Measurements from ENCODE around the gene NRSN1.

Gene NRSN1, protein sequence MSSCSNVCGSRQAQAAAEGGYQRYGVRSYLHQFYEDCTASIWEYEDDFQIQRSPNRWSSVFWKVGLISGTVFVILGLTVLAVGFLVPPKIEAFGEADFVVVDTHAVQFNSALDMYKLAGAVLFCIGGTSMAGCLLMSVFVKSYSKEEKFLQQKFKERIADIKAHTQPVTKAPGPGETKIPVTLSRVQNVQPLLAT

DNA sequence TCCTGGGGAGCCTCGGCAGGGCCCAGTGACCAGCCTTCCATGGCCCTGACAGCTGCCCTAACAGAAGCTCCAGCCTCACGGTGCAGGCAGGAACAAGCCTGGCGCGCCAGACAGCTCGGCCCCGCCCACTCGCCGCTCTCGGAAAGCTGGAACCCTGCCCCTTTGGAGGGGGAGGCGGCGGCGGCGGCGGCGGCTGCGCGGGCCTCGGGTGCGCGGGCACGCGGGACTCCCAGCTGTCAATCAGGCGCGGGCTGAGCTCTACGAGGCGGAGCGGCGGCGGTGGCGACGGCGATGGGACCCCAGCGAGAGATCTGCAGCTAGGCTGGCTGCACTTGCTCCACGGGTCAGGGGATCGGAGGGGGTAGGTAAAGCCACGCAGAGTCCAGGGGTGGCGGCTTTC, at the start of gene NRSN1:
NRSN1 (plus strand) TSS at position 236 of the 400 bp plus-strand sequence. CDS start 8,113 bp downstream, outside the sequence.
- DNase-seq (ENCODE audit: low read depth in 1 of 2, low spot score in 1 of 2) = no peak

DNA sequence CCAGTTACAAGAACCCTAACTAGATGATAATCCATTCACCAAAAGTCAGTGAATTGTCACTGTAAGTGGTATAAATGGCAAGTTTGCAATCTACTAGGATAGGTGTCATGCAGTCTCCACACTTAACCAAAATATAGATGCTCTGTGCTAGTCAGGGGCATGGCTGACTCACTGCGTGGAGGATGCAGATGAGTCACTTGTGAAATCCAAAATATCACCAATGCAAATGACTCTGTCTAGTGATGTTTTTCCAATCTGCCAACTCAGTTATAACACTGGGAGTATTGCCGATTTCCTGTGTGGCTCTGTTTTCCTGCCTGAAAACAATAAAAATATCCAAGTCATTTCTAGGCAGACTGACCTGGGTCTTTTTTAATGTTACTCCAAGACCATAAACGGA, 47.8 kb upstream of the NRSN1 start:
- DNase-seq (ENCODE audit: low read depth in 1 of 2, low spot score in 1 of 2) = no peak

DNA sequence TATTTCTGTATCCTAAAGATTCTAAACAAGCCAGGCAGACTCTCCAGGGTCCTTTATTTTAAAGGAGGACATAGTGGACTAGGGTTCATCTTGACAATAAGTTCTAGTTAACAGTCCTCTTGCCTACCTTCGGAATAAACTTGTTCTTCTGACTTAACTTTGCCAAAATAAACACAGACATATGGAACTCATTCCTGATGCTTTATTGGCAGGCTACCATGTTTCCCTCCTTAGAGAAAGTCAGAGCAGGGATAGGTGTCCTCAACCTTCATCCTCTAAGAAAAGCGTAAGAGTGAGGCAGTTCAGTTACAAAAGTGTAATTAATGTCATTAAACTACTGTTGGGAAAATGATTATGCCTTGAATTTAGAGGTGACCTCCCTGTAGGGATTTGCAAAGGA, 46.9 kb upstream of the NRSN1 start:
- DNase-seq (ENCODE audit: low read depth in 1 of 2, low spot score in 1 of 2) = no peak

DNA sequence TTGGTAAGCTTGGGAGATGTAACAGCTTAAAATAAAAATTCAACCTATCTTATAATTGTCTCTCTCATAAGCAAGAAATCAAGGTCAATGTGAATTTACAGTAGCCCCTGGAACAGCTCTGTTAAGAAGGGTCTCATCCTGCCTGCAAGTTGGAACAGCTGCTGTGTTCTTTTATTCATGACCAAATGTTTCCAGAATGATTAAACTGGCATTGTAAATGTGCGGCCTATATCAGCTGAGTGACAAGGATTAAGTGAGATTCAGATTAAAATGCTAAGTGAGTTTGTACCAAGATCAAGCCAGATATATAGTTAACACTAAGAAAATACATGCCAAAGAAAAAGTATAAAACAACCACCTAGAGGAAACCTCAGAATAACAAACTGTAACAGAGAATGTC, 45.3 kb upstream of the NRSN1 start:
- no peak for DNase-seq (ENCODE audit: low read depth in 1 of 2, low spot score in 1 of 2)

DNA sequence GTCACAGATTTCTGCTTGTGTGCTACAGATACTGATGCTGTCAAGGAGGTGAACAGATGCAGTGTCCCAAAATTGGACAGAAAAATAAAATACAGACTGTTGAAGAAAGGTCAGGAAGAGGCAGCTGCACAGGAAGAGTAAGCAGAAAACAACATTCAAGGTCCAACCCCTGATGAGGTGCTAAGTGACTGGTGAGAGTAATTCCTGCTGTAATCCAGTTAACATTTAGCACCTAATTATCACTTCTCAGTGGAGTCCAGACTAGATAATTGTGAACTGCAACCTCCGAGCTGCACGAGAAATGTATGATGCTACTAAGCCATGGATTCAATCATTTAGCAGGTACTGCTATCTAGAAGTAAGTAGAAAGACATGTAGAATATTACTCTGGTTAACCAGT, 36.3 kb upstream of the NRSN1 start:
- no peak for DNase-seq (ENCODE audit: low read depth in 1 of 2, low spot score in 1 of 2)

DNA sequence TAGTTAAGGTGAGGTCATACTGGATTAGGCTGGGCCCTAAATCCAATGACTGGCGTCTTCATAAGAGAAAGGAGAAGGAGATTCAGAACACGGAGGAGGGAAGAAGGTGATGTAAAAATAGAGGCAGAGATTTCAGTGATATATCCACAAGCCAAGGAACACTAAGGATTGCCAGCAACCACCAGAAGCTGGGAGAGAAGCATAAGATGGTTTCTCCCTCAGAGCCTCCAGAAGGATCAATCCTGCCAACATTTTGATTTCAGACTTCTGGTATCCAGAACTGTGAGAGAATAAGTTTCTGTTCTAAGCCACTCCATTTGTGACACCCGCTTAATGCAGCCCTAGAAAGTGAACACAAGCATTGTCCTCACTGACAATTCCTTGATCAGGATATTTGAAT, 33.6 kb upstream of the NRSN1 start:
- DNase-seq (ENCODE audit: low read depth in 1 of 2, low spot score in 1 of 2) = no peak

DNA sequence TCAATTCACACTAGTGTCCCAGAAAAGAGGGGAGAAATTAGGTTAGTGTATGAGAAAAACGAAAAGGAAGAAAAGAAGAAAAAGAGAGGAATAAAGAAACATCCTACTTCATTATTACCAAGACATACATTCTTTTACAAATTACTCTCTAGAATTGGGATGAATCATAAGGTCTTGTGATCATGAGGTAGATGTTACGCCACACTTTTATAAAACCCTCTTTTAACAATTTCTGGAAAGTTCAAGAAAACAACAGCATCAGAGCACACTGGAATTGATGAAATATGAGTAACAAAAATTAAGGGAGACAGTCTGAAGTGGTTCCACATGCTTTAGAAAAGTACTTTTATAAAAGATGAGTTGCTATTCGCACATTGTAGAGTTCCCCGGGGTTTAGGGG, 32.6 kb upstream of the NRSN1 start:
- no peak for DNase-seq (ENCODE audit: low read depth in 1 of 2, low spot score in 1 of 2)

DNA sequence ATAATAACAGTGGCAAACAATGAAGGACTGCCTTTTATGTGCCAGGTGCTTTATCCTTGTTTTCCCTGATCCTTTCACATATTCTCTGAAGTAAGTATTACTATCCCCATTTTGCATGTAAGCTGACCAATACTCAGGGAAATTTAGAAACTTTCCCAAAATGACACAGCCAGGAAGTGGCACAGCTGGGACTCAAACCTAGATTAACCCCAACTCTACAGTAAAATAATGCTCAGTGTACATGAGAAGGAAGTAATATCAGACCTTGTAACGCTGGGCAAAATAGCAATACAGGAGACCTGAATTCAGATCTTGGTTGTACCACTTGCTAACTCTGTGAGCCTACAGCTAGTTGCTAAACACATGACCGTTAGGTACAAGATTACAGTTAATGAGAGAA, 26.8 kb upstream of the NRSN1 start:
- no peak for DNase-seq (ENCODE audit: low read depth in 1 of 2, low spot score in 1 of 2)

DNA sequence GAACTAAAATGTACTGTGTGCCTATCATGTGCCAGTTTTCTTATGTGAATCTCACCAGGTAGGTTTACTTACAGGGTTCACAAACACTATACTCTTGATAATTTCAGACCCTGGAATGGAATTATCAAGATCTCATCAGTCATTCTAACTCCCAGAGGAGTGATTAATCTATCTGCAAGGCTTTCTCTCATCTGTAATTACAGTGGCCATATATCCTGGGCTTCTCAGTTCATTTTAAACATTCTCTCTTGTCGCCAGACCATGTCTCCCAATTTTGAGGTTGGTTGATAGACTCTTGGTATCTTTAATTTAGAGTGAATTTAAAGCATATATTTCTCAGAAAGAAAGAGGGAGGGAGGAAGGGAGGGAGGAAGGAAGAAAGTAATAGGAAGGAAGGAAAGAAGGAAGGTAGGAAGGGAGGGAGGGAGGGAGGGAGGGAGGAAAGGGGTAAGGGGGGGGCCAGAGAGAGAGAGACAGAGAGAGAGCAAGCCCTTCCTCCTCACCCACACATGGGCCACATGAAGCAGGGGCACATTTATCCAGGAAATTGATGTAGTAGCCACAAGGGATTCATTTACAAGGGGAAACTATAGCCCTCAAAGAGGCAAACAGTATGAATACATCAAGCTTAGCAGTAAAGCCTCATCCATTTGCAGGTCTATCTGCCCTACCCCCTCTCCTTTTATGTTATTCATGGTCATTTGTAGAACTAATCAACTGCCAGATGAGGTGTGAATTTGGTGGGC, 25.8 kb upstream of the NRSN1 start:
- no peak for DNase-seq (ENCODE audit: low read depth in 1 of 2, low spot score in 1 of 2)

DNA sequence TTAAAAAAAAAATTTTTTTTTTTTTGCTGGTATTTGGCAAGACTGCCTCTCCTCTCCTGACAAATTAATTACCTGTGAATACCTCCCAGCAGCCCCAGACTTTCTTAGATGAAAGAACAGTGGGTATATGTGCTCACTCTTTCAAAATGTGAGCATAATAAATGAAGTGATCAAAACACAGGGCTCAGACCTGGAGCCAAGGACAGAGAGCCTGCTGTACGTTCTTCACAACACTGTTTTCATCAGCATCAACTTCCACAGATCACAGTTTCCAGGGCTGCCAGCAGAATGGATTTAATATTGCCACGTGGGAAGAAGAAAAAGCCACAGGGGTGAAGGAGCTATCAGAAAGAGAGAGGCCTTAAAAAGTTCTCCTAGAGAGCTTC, 25.3 kb upstream of the NRSN1 start:
- no peak for DNase-seq (ENCODE audit: low read depth in 1 of 2, low spot score in 1 of 2)

DNA sequence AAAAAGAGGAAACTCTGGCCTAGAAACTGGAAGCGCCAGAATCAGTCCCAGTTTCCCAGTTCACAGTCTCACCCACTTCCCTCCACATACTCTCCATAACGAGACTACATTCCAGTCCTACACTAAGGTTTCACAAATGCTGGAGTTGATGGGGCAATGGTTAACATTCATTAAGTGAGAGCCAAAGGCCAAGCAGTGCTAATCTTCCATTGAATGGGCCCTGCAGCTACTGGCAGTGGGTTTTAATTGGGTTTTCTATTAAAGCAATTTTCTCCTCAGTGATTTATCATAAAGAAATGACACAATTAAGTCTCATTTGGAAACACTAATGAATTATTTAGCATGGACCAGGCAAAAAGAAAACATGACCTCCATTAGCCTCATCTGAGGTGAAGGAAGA, 20.8 kb upstream of the NRSN1 start:
- DNase-seq (ENCODE audit: low read depth in 1 of 2, low spot score in 1 of 2) = no peak

DNA sequence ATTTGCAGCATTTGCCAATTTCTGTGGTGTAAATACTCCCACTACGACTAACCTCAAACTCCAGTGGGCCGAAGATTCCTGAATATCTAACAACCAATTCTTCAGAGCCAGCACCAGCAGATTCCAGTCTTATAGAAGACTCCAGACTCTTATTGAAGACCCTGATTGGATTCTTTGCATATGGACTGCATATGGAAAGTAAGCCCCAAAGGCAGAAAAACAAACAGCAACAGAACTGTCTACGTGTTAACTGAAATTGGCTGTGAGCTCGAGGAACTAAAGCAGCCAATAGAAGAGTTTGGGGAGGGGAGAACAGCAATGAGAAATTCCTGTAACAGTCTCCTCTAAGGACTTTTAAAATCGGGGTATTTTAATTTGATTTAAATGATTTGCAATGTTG, 19.7 kb upstream of the NRSN1 start:
- DNase-seq (ENCODE audit: low read depth in 1 of 2, low spot score in 1 of 2) = no peak

DNA sequence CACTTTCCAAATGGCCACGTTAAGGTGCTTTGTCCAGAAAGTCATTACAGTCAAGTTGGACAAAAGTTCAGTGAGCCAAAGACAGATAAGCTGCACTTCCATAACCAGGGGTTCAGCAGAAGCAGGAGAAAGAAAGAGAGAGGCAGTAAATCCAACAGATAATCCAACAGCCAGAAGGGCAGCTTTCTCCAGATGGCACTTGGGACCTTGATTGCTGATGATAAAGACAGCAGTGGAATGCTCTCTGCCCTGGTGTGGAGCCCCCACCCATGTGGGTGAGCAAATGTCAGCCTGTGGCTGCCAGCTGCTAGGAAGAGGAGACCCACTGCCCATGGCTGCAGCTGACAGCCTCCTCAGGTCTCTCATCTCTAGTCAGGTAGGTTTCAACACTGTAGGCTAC, 18.7 kb upstream of the NRSN1 start:
- DNase-seq (ENCODE audit: low read depth in 1 of 2, low spot score in 1 of 2) = no peak

DNA sequence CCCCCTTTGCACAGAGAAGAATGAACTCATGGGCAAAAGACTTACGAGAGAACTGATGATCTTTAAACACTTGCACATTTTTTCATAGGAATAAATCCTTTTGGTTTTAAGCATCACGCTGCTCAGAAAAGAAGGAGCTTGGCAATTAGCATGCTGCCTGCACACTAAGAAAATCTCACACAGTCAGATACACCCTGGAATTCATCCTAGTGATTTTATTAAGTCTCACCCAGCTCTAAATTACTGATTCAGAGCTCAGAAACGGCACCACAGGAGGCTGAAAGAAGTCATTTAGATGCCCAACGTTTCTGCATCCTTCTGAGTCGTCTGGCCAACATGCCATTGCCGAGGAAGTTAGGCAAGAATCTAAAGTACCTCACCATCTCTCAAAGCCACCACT, 18.0 kb upstream of the NRSN1 start:
- DNase-seq (ENCODE audit: low read depth in 1 of 2, low spot score in 1 of 2) = no peak

DNA sequence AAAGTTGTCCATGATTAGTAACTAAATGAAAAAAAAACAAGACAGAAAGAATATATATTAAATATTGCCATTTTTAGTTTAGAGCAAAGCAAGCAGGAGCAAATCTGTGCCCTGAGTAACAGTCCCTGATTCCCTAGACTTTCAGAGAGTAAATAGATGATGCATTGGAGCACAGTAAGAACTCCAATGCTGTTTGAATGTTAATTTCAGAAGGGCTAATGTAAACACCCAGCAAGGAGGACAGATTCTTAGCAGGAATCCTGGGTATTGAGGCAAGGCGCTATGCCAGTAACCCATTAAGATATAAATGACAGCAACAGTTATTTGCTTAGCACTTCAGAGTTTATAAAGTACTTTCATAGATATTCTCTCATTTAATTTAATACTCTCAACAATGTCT, 15.6 kb upstream of the NRSN1 start:
- no peak for DNase-seq (ENCODE audit: low read depth in 1 of 2, low spot score in 1 of 2)

DNA sequence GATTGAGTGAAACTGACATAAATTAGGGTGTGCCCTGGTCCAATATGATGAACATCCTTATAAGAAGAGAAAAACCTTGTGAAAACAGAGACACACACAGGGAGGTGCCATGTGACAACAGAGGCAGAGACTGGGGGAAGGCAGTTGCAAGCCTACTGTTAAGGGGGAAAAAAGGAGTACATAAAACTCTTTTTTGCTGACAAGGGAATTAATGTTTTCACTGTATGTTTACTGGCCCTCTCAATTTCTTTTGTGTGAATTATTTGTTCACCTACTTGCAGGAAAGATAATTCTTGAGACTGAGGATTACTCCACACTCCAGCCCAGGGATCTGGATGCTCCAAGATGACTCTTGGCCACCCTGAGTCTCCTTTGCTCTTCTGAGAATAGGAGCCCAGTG, 12.1 kb upstream of the NRSN1 start:
- DNase-seq (ENCODE audit: low read depth in 1 of 2, low spot score in 1 of 2) = no peak

DNA sequence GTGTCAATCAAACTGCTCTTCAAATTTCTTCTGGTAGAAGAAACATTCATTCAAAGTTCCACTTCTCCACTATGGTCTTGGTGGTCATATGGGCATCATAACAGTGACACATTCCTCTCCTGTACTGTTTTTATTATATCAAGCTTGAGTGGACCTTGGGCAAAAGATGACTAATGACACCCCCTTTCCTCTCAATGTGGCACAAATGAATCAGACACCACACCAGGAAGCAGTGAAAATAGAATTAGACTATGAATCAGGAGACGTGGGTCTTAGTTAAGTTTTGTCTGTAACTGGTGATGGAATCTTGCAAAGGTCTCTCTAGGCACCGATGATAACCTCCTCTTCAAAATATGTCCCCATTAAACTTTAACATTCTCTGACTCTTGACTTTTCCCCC, 9.0 kb upstream of the NRSN1 start:
- DNase-seq (ENCODE audit: low read depth in 1 of 2, low spot score in 1 of 2) = no peak

DNA sequence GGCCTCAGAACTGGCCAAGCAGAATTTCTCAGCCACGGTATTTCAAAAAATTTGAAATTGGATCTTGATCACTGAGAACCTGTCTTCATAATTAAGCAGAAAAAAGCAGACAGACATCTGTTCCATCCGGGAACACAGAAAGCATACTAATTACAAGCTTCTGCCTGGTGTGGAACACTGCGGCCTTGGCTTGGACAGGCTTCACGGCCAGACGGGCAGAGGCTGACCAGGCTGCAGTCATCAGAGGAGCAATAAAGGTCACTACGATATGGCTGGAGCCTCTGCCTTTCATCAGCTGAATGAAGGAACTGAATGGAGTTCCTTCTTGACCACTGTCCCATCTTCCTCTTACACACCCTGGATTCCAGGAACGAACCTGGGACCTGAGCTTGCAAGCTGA, 3.9 kb upstream of the NRSN1 start:
- DNase-seq (ENCODE audit: low read depth in 1 of 2, low spot score in 1 of 2) = no peak

DNA sequence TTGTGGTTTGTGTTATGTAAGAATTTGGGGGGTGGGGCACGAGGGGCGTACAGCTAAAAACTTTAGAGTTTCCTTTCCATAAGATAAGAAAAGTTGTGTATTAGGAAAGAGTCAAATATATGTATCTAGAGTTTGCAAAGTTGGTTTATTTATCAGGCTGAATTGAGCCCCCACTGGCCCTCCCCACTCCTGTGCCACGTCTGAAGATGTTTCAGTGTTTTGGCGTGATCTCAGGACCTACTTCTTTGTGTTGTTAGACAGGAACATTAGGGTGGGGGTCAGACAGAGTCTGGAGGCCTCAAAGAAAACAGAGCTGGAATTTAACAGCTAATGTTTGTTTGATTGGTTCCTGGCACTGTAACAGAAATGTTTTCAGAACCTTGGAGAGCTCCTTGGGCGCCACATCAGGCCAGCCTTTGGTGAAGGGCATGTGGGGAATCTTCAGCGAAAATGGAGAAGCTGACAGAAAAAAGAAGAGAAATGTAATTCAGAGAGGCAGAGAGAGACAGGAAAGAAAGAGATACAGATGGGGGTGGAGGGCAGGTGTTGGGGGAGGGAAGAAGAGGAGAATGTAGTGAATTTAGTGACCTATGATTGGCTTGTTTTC, 674 bp downstream of the NRSN1 start:
- DNase-seq (ENCODE audit: low read depth in 1 of 2, low spot score in 1 of 2) = no peak

DNA sequence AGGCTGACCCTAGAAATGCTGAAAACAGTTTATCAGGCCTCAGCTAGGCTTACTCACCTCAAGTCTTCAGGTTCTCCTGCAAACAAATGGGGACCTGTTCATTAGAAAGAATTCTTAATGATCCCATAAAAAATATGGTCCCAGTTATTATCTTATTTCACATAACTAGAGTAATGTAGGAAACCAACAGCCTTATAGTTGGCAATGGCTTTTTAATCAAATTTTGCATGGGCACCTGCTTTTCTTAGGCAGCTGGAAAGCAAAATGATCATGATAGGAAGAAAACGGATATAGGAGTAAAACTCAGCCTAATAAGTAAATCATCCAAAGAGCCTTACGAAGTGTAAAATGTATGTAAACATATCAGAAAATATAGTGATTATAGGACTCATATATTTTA, 1.3 kb downstream of the NRSN1 start:
- DNase-seq (ENCODE audit: low read depth in 1 of 2, low spot score in 1 of 2) = no peak

DNA sequence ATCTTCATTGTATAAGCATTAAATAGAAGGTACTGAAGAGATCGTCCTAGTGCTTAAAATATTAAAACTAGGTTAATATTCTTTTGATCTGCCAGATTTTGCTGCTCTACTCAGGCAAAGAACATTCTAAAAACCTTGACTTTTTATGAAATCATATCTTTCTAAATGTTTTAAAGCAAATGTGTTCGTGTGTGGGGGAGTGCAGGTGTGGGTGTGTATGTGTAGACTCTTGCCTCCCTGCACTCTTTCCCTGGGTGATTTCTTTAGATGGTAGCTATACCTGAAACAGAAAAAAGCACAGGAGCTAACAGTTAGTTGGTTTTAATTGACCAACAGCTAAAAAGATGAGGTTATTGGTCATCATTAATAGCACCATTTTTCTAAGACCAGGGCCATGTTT, 5.7 kb downstream of the NRSN1 start:
- DNase-seq (ENCODE audit: low read depth in 1 of 2, low spot score in 1 of 2) = no peak

DNA sequence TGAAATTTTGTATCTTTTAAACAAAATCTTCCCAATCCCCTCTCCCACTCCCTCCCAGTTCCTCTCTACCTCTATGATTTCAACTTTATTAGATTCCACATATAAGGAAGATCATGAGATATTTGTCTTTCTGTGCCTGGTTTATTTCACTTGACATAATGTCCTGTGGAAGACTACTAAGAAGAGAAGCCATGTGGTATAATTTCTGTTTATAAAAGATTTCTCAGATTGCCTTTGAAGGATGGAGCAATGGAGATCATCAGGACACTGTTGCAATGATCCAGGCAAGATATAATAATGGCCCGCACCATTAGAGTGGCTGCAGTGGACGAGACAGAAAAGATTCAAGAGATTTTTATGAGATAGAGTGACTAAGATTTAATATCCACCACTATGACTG, 13.1 kb downstream of the NRSN1 start:
- DNase-seq (ENCODE audit: low read depth in 1 of 2, low spot score in 1 of 2) = no peak

DNA sequence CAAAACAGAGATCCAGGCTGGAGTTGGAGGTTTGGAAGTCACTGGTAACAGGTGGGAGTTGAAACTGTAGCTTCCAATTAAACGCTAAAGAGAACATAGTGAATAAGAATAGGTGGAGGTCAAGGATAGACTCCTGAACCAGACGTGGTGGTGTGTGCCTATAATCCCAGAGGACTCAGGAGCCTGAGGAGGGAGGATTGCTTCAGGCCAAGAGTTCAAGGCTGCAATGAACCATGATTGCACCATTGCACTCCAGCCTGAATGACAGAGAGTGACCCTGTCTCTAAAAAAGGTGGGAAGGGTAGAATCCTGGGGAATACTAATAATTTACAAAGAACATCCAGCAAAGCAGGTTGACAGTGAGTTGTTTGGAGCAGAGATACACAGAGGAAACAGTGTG, 13.6 kb downstream of the NRSN1 start:
- DNase-seq (ENCODE audit: low read depth in 1 of 2, low spot score in 1 of 2) = no peak

Data from activated T-helper 1 cell treated with anti-CD3 and anti-CD28 coated beads, Interleukin-2, amount 50 U/mL, for 16 hours (primary cell).